ENCODE data around the gene ASB12.
A peak's percentile ranks its signal among the peaks of the same experiment; 100 is the strongest.

Gene ASB12

GRCh38 chrX:64205735-64206501 lies 24.5 kb downstream of the ASB12 start:
- in situ Hi-C loops (cut with MboI; ENCODE audit: low pct_unique_long_range_greater_than_20kb, low sequenced_read_pairs, unreplicated experiment) = loop anchor here (25.0 kb wide), 1 partner anchor 94 kb away; no protein-coding TSS in a partner anchor
- no peak for TF ChIP-seq CTCF (IDR thresholded peaks at IDR 0.05; ENCODE audit: extremely low read depth, insufficient read depth, missing control alignments)
- peak; percentile 93 for DNase-seq (ENCODE audit: low spot score)

- in situ Hi-C loops (cut with MboI; ENCODE audit: low pct_unique_long_range_greater_than_20kb, low sequenced_read_pairs, unreplicated experiment) = loop anchor here (25.0 kb wide), 1 partner anchor 93 kb away; no protein-coding TSS in a partner anchor
- TF ChIP-seq CTCF (IDR thresholded peaks at IDR 0.05; ENCODE audit: extremely low read depth, insufficient read depth, missing control alignments) = no peak
- DNase-seq (ENCODE audit: low spot score) = no peak
Observed at GRCh38 chrX:64205441-64205734, 25.0 kb downstream of the ASB12 start, which contains the start of gene AMER1. Gene AMER1 (minus strand): TSS chrX:64205708. CDS start chrX:64193286, 12,422 bp downstream.

GRCh38 chrX:64204701-64205440 lies 25.5 kb downstream of the ASB12 start:
- peak; percentile 60 for DNase-seq (ENCODE audit: low spot score)
- in situ Hi-C loops (cut with MboI; ENCODE audit: low pct_unique_long_range_greater_than_20kb, low sequenced_read_pairs, unreplicated experiment) = loop anchor here (25.0 kb wide), 1 partner anchor 93 kb away; no protein-coding TSS in a partner anchor
- no peak for TF ChIP-seq CTCF (IDR thresholded peaks at IDR 0.05; ENCODE audit: extremely low read depth, insufficient read depth, missing control alignments)

- no peak for TF ChIP-seq CTCF (IDR thresholded peaks at IDR 0.05; ENCODE audit: extremely low read depth, insufficient read depth, missing control alignments)
- DNase-seq (ENCODE audit: low spot score) = no peak
- in situ Hi-C loops (cut with MboI; ENCODE audit: low pct_unique_long_range_greater_than_20kb, low sequenced_read_pairs, unreplicated experiment) = loop anchor here (25.0 kb wide), 1 partner anchor 92 kb away; no protein-coding TSS in a partner anchor
Observed at GRCh38 chrX:64204252-64204651, 26.2 kb downstream of the ASB12 start.

GRCh38 chrX:64202808-64203325 lies 27.5 kb downstream of the ASB12 start:
- in situ Hi-C loops (cut with MboI; ENCODE audit: low pct_unique_long_range_greater_than_20kb, low sequenced_read_pairs, unreplicated experiment) = loop anchor here (25.0 kb wide), 1 partner anchor 91 kb away; no protein-coding TSS in a partner anchor
- TF ChIP-seq CTCF (IDR thresholded peaks at IDR 0.05; ENCODE audit: extremely low read depth, insufficient read depth, missing control alignments) = no peak
- DNase-seq (ENCODE audit: low spot score) = no peak

GRCh38 chrX:64198036-64198435 lies 32.4 kb downstream of the ASB12 start:
- no peak for DNase-seq (ENCODE audit: low spot score)
- no peak for TF ChIP-seq CTCF (IDR thresholded peaks at IDR 0.05; ENCODE audit: extremely low read depth, insufficient read depth, missing control alignments)
- in situ Hi-C loops (cut with MboI; ENCODE audit: low pct_unique_long_range_greater_than_20kb, low sequenced_read_pairs, unreplicated experiment) = no loop called here
